KG1 (cell line): ENCODE measurements around the gene CAPZB.

Experiments used
- DNase-seq: peaks from one replicate; lab custom pipeline; 2025; lab: John Stamatoyannopoulos, UW

CAPZB gene

GRCh38 chr1:19448491-19449439 lies 36.6 kb downstream of the CAPZB start:
- no peak for DNase-seq

DNA sequence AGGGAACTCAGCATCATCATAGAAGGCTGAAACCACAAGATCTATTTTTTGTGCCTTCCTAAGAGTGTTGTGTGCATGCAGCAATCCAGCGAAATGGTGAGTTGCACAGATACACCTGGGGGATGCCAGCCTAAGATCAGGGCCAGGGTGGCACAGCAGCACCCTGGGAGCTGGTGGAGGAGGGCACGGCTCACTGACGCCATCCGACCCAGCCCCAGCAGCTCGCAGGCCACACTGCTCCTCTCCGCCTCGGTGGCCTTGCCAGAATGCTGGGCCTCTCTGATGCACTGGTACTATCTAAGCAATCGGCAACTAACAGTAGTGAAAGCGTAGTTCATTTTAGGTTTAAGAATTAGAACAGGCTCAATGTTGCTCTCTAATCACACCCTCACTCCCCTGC lies 37.8 kb downstream of the CAPZB start:
- no peak for DNase-seq

DNA sequence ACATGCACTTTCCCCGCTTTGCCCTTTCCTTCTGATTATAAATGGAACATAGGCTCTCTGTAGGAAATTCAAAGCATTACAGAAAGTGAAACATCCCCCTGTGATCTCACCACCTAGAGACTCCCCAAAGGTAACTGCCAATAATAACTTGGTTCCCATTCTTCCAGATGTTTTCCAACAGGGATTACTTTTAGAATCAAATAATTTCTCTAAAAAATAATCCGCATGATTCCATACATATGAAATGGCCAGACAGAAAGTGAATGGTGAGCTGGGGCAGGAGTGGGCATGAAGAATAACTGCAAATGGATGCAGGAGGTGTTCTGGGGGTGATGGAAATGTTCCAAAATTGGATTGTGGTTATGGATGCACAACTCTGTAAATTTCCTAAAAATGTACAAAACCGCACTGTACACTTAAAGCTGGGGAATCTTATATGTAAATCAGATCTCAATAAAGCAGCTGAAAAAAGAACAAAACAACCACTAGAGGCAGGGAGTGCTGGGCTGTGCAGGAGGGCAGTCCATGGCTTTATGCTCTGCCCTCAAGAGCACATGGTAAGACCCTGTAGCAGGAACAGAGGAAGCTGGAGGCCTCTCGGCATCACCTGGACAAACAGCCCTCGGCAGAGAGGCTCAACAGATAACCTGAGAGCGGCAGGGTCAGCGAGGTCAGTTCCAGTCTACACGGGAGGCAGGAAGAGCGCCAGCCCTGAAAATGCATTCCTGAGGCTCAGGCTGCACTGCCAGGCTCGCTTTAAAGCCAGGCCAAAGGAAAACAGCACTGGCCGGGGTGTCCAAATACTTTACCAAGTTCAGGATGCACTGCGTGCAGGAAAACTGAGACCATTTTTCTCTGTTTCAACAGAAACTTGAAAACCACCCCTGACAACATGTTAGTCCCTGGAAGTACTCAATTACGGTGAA lies 39.7 kb downstream of the CAPZB start:
- DNase-seq: no peak

DNA sequence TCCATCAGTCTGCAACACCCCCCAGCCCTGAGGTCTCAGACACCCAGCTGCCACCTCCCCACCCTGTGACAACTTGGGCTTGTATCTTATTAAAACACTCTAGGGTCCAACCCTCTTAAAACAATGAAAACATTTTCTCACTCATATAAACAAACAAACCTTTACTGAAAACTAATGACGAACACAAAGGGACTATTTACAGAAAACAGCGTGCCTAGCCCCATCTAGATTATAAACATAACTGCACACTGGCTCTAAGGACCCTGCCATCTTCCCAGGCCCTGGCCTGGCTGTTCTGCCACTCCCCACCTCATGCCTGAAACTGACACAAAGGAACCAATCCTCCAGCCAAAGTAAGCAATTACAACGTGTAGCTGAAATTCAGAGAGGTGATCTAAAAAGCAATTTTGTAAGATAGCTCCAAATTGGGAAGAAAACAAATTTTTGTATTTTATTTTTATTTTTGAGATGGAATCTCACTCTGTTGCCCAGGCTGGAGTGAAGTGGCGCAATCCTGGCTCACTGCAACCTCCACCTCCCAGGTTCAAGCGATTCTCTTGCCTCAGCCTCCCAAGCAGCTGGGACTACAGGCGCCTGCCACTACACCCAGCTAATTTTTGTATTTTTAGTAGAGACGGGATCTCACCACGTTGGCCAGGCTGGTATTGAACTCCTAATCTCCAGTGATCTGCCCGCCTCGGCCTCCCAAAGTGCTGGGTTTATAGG lies 40.9 kb downstream of the CAPZB start:
- no peak for DNase-seq

DNA sequence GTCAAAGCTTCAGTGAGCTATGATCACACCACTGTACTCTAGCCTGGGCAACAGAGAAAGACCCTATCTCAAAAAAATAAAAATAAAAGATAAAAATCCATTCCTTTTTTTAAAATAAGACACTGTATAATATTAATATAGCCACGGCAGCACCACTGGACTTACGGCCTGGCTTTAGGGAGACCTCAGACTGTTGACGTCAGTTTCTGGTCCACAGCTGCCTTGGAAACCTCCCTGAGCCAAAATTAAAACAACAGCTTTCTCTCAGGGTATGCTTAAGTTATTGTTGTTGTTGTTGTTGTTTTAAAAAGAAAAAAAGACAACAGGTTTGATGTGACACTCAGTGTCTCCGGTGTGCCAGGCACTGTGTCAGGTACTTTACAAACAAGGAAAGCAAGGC lies 42.0 kb downstream of the CAPZB start:
- no peak for DNase-seq

DNA sequence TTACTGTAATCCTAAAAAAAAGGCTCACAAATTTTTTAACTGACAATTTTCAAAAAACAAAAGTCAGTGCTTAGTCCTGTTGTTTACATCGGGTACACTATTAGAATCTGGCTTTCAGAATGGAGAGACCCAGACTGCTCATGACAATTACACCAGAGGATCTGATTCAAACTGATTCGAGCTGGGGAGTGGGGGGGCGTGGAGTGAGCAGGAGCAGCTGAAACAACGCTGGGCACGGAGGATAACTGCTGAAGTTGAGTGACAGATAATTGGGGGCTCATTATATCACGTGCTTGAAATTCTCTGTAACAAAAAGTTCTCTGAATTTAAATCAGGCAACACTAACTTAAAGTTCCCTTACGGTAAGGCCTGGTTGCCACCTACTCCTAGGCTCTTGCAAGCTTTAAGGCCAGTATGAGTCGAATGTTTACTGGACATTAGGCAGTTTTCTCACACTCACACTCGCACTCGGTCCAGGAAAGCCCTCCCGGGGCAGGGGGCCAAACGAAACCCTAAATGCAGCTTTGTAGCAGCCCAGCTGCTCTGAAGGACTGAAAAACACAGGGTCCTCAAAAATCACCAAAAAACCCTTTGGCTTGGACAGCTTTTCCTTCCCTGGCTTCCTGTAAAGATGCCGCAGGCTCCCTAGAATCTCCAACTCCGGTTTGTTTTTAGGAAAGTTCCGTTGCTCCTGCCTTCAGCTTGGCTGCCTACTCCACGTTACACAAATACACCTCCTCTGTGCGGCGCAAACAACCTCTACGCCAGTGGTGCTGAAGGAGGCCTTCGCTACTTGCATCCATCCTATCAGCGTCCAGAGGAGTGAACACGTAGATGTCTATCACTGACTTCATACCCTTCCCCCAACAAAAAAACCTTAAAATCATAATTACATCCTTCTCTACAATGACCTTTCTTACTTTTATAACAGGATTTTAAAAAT lies 42.9 kb downstream of the CAPZB start:
- no peak for DNase-seq

- DNase-seq: no peak
Observed at GRCh38 chr1:19441048-19441780, 44.1 kb downstream of the CAPZB start.

DNA sequence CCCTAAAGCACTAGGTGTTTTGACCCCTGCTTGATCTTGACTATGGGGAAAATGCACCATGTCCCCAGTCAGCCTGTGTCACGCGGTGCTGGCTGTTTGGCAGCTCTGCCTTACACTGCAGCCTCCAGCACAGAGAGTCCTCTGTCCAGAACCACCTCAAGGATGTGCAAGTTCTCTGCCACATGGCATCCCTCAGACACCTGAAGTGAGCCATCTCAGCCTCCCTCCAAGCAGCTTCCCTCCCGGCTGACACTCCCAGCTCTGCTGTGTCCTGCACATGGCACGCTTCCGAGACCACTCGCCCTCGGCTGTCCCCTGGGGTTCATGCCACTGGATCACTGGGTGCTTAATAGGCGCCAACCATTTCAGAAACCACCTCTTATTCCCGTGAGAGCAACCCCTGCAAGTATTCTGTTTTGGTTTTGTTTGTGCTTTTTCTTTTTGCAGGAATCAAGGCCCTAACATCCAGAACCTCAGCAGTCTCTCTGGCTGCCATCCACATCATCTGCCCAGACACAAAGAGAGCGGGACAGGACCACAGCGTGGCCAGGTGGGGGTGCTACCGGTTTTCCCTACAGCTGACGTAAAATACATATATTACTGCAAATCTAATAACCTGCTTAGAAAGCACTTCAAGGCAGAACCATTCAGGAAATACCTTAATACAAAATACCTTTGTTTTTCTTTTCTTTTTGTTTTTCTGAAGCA lies 45.7 kb downstream of the CAPZB start:
- no peak for DNase-seq

GRCh38 chr1:19438516-19439195 lies 46.7 kb downstream of the CAPZB start:
- DNase-seq: no peak

GRCh38 chr1:19437891-19438294 lies 47.4 kb downstream of the CAPZB start:
- no peak for DNase-seq

DNA sequence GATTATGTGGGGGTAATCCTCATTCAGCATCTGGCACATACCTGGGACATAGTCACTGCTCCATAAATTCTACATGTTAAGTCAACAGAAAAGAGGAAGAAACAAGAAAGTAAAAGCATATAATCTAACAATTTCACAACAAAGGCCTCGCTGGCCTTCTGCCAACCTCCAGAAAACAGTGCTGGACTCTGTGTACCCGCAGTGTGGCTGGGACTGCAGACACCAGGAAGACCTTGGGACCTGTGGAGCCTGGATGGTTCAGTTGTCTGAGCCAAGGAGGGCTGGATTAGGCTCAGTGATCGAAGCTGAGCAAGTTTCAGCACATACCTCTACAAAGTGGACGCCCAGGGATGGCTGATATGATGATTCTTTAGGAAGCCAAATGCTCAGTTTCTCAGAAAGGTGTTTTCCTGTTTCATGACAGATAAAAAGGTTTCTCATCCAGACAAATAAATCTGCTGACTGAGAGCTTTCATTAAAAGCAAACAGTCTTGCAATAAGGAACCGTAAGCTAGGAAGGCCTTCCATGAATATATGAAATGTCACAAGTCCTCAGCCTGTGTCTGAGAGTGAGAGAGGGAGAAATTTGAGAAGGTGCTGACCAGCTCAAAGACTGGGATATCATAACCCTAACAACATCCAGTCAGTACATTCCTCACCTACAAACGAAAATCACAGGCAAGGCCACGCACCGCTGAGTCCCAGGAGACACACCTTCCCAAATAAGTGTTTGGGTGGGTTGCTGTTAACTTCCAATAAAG lies 48.4 kb downstream of the CAPZB start:
- peak; percentile 19 for DNase-seq

DNA sequence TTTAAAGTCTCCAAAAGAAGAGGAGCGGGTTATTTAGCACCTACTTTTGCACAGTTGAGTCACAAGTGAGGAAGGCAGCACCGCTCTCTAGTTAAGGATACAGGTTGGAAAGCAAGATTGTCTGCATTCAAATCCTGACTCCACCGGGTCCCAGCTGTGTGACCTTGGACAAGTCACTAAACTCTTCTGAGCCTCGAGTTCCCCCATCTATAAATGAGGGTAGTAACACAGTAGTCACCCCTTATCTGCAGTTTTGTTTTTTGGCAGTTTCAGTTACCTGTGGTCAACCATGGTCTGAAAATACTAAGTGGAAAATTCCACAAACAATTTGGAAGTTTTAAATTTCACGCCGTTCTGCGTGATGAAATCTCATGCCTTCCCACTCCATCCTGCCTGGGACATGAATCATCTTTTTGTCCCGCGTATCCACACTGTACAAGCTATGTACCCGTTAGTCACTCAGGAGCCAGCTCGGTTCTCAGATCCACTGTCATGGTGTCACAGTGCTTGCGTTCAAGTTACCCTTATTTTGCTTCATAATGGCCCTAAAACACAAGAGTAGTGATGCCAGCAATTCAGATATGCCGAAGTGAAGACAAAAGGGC lies 49.4 kb downstream of the CAPZB start:
- DNase-seq: no peak

- no peak for DNase-seq
Observed at GRCh38 chr1:19435181-19435580, 50.2 kb downstream of the CAPZB start.

- DNase-seq: no peak
Observed at GRCh38 chr1:19433719-19433998, 51.7 kb downstream of the CAPZB start.

- DNase-seq: no peak
Observed at GRCh38 chr1:19432943-19433718, 52.2 kb downstream of the CAPZB start.

DNA sequence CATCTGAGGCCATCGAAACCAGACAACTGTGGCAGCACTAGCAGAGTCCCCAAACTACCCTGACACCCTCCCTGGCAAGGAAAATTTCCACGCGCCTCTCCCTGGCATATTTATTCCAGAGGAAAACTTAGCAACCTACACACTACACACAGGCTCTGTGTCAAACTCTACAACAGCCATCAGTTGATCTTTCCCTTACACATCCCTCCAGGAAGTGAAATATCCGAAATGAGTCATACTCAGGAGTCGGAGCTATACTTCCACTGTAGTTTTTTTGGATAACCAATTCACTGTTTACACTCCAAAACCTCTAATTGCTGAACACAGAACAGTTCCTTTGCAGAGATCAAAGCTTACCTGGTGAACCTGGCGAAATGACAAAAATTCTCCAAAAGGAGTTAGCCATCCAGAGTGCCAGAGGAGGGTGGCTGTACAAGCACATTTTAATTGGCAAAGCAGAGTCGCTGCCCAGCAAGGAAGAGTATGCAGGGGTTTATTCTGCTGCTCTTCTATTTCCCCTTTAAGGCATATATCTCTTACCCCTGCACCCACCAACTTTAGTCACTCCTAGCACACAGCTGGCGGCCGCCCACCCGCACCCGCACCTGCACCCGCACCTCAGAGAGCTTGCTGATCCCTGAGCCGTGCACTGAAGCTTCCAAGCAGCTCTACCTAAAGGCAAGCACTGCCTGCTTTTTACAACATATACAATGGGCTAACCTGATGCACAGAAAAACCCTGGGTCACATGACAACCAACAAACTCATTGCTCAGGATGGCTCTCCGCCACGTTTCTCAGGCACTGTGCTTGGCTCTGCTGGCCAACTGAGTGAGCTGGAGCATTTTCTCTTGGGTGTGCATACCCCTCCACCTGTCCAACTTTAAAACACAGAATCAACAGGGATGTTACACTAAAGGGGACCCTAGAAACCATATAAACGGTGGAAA lies 54.9 kb downstream of the CAPZB start:
- no peak for DNase-seq
